Endothelial cell of umbilical vein (primary cell): ENCODE results near the gene RBMS3. TPM values are rescaled to one million over a fixed set of nuclear protein-coding genes. Genes with fewer than 3 reads are reported as not detected.

Experiments used
- BruUV-seq: library from RNA; stranded (reverse); fragments of 400-500 nt; replicated peaks from 2 replicates; lab custom pipeline; 2021; lab: Mats Ljungman, UMichigan
- CTCF ChIA-PET: fragments of 300-600, 350-600 bp; sonication (Branson Sonifier 250); formaldehyde crosslinking; loops from one replicate; lab custom pipeline; 2021; ENCODE audit warnings: antibody characterized with exemption, inconsistent platforms; lab: Charles Lee
- POLR2A ChIA-PET: fragments of 300-600, 350-600 bp; sonication (Branson Sonifier 250); formaldehyde crosslinking; loops from one replicate; lab custom pipeline; 2021; ENCODE audit warnings: antibody characterized with exemption, inconsistent platforms; lab: Charles Lee
- DNase-seq: peaks from one replicate; pipeline ENCODE4 v3.0.0-alpha.2; 2011; ENCODE audit warnings: low read depth, low spot score
- FAIRE-seq: peaks from 2 replicates; lab custom pipeline; 2011; peaks lifted over from hg19 to GRCh38; lab: Jason Lieb, UNC
- H2AFZ ChIP-seq: 2 replicates; pipeline ENCODE4 v1.6.0; 2012; ENCODE audit warnings: low read depth, low read length, control low read depth, inconsistent platforms
- H3K27ac ChIP-seq: 2 replicates; pipeline ENCODE4 v1.5.1; 2011; ENCODE audit warnings: low read depth, mild to moderate bottlenecking, control low read depth, low read length, moderate library complexity; ENCODE audit not compliant: insufficient read depth
- H3K27me3 ChIP-seq, 2 experiments: 2 replicates each; pipeline versions ENCODE4 v1.6.0 to v1.6.1; 2011; ENCODE audit warnings: low read length in 2 of 2, mixed read lengths in 1 of 2; ENCODE audit not compliant: control insufficient read depth in 2 of 2, insufficient read depth in 2 of 2
- H3K36me3 ChIP-seq, 2 experiments: 2 replicates in 1 of 2; 3 replicates in 1 of 2; pipeline ENCODE4 v1.5.1; 2011; ENCODE audit warnings: low read length in 2 of 2, mild to moderate bottlenecking in 1 of 2, moderate library complexity in 1 of 2; ENCODE audit not compliant: control insufficient read depth in 2 of 2, insufficient read depth in 2 of 2; ENCODE audit errors: extremely low read depth in 1 of 2
- H3K4me1 ChIP-seq: 3 replicates; pipeline ENCODE4 v1.5.1; 2011; ENCODE audit warnings: mild to moderate bottlenecking, low read length; ENCODE audit not compliant: control insufficient read depth, insufficient read depth; ENCODE audit errors: extremely low read depth
- H3K4me2 ChIP-seq: 2 replicates; pipeline ENCODE4 v1.6.1; 2011; ENCODE audit warnings: low read length, control low read depth, mixed read lengths; ENCODE audit not compliant: insufficient read depth
- H3K4me3 ChIP-seq, 3 experiments: fragments of 200-600 bp in 1 of 3; sonication (generic), shearing (Covaris generic) in 1 of 3; replicated peaks in 1 of 3; 2 replicates each; pipeline ENCODE4 v1.5.1; 2011 to 2016; ENCODE audit warnings: control low read depth in 3 of 3, low read length in 3 of 3, mild to moderate bottlenecking in 2 of 3, inconsistent platforms in 1 of 3, low read depth in 1 of 3, moderate library complexity in 1 of 3; ENCODE audit not compliant: insufficient read depth in 1 of 3
- H3K79me2 ChIP-seq: 2 replicates; pipeline ENCODE4 v1.6.0; 2012; ENCODE audit warnings: low read length, inconsistent platforms; ENCODE audit not compliant: control insufficient read depth, insufficient read depth
- H3K9ac ChIP-seq: replicated peaks from 2 replicates; pipeline ENCODE3; 2011; ENCODE audit warnings: low read length, control low read depth; ENCODE audit not compliant: insufficient read depth; ENCODE audit errors: extremely low read depth
- H3K9me1 ChIP-seq: replicated peaks from 3 replicates; pipeline ENCODE4 v1.6.0; 2011; ENCODE audit warnings: mild to moderate bottlenecking, low read length; ENCODE audit not compliant: control insufficient read depth, insufficient read depth; ENCODE audit errors: extremely low read depth
- H3K9me3 ChIP-seq: replicated peaks from 2 replicates; pipeline ENCODE4 v1.5.1; 2012; ENCODE audit warnings: low read length, inconsistent platforms; ENCODE audit not compliant: control insufficient read depth, insufficient read depth
- H4K20me1 ChIP-seq: replicated peaks from 2 replicates; pipeline ENCODE3; 2011; ENCODE audit warnings: mild to moderate bottlenecking, low read length; ENCODE audit not compliant: control insufficient read depth, insufficient read depth; ENCODE audit errors: extremely low read depth
- CTCF ChIP-seq, 2 donors: IDR thresholded peaks; 1 replicate in 1 of 2; 2 replicates in 1 of 2; pipeline ENCODE4 v1.5.1; 2011; ENCODE audit warnings: low read length in 2 of 2, mild to moderate bottlenecking in 2 of 2, moderate library complexity in 2 of 2, control low read depth in 1 of 2, inconsistent platforms in 1 of 2, low read depth in 1 of 2; ENCODE audit not compliant: insufficient read depth in 1 of 2; ENCODE audit errors: extremely low read depth in 1 of 2
- EZH2 ChIP-seq: IDR thresholded peaks from 2 replicates; pipeline ENCODE4 v1.6.1; 2012; ENCODE audit warnings: borderline replicate concordance, low read depth, mild to moderate bottlenecking, moderate library complexity, low read length, inconsistent platforms; ENCODE audit not compliant: severe bottlenecking
- FOS ChIP-seq: IDR thresholded peaks from 2 replicates; pipeline ENCODE4 v1.6.1; 2011; ENCODE audit warnings: mild to moderate bottlenecking, low read length, moderate library complexity, borderline replicate concordance; ENCODE audit not compliant: insufficient read depth
- GATA2 ChIP-seq: IDR thresholded peaks from 2 replicates; pipeline ENCODE4 v1.7.0; 2011; ENCODE audit warnings: low read depth, mild to moderate bottlenecking, moderate library complexity, mixed read lengths, low read length; ENCODE audit not compliant: insufficient read length, insufficient read depth
- JUN ChIP-seq: IDR thresholded peaks from 2 replicates; pipeline ENCODE4 v1.6.1; 2011; ENCODE audit warnings: borderline replicate concordance, low read depth; ENCODE audit not compliant: insufficient read length, insufficient read depth
- MAX ChIP-seq: IDR thresholded peaks from 2 replicates; pipeline ENCODE4 v1.6.1; 2011; ENCODE audit not compliant: insufficient read depth, insufficient read length
- MYC ChIP-seq: IDR thresholded peaks from one replicate; pipeline ENCODE4 v1.6.1; 2011; ENCODE audit warnings: mild to moderate bottlenecking, low read depth, low read length
- POLR2A ChIP-seq: IDR thresholded peaks from 2 replicates; pipeline ENCODE4 v1.6.1; 2012; ENCODE audit warnings: low read depth, mild to moderate bottlenecking, control low read depth, low read length
- POLR2AphosphoS5 ChIP-seq: IDR thresholded peaks from 2 replicates; pipeline ENCODE4 v1.6.1; 2012; ENCODE audit warnings: low read depth, mild to moderate bottlenecking, control low read depth, low read length, moderate library complexity; ENCODE audit not compliant: insufficient read depth
- dilution Hi-C: fragments of 300-500 bp; cut with MboI; formaldehyde crosslinking; loops from one replicate; pipeline ENCODE4 v1.15.0; 2019; ENCODE audit warnings: low sequenced_read_pairs; ENCODE audit not compliant: extremely low pct_ligation_motif_present
- intact Hi-C: fragments of 100-400 bp; cut with micrococcal nuclease; formaldehyde crosslinking; loops from one replicate; pipeline ENCODE4 v1.10.0; 2022
- polyA plus RNA-seq, 4 experiments: library from polyadenylated mRNA; depleted of rRNA in 3 of 4; stranded (reverse) in 3 of 4; unstranded in 1 of 4; fragments of >200 nt; gene quantifications; 2 replicates each; pipeline versions ENCODE4 v1.2.1 to v1.2.3, GENCODE V29; 2011 to 2012; ENCODE audit warnings: missing spikeins in 1 of 4
- total RNA-seq: library from RNA; stranded (reverse); gene quantifications from 2 replicates; pipeline ENCODE4 v1.2.3, GENCODE V29; 2021

The RBMS3 gene
- total and polyA plus RNA-seq, 2 donors (not counting 3 experiments of a cell fraction or from before 2014, with no cell fraction given) = 13.6 to 42.3 TPM

GRCh38 chr3:29581311-29581710 is 300.4 kb downstream of the RBMS3 start:
- H3K36me3 ChIP-seq = no peaks in the 10 kb centered on the region
- intact Hi-C loops (no loop called here), dilution Hi-C loops (no loop called here)
- no peaks in the 10 kb centered on the region for H3K79me2 ChIP-seq
- TF ChIP-seq POLR2A (no peak), MYC (no peak), JUN (no peak), EZH2 (no peak), POLR2AphosphoS5 (no peak), MAX (no peak), GATA2 (no peak), FOS (no peak), CTCF (IDR thresholded peaks at IDR 0.05; ENCODE audit: extremely low read depth in 1 of 2, insufficient read depth in 1 of 2, low read depth in 1 of 2, low read length in 2 of 2) (no peak)
- DNase-seq = no peak
- no peaks in the 10 kb centered on the region for H4K20me1 ChIP-seq
- H3K9me1 ChIP-seq = no peaks in the 10 kb centered on the region
- H3K9ac ChIP-seq = no peak overlapping the region
- BruUV-seq = no TSS peak
- no peak overlapping the region for H3K4me2 ChIP-seq
- no peaks in the 10 kb centered on the region for H3K9me3 ChIP-seq
- FAIRE-seq = no peak
- H3K27me3 ChIP-seq = no peaks in the 10 kb centered on the region
- H3K27ac ChIP-seq = no peak overlapping the region
- no peaks in the 10 kb centered on the region for H3K4me1 ChIP-seq
- ChIA-PET POLR2A (no interaction called here), CTCF (no interaction called here)
- no peak overlapping the region for H2AFZ ChIP-seq
- no peak overlapping the region for H3K4me3 ChIP-seq
